NT2/D1 (cell line): ENCODE results near the gene NAA60.

ENCODE experiments used
- DNase-seq: peaks from one replicate; pipeline ENCODE4 v3.0.0-alpha.2; 2011; ENCODE audit warnings: low read depth, low spot score
- H3K27me3 ChIP-seq: 2 replicates; pipeline ENCODE4 v1.6.0; 2011; ENCODE audit warnings: mild to moderate bottlenecking; ENCODE audit not compliant: insufficient read length, insufficient read depth
- H3K36me3 ChIP-seq: 2 replicates; pipeline ENCODE4 v1.6.1; 2011; ENCODE audit warnings: mild to moderate bottlenecking, low read length, mixed read lengths; ENCODE audit not compliant: insufficient read depth, insufficient read length
- H3K4me1 ChIP-seq: 2 replicates; pipeline ENCODE4 v1.5.1; 2011; ENCODE audit not compliant: insufficient read depth, insufficient read length
- H3K4me3 ChIP-seq: 2 replicates; pipeline ENCODE4 v1.5.1; 2011; ENCODE audit warnings: low read depth; ENCODE audit not compliant: insufficient read length
- H3K9ac ChIP-seq: 2 replicates; pipeline ENCODE4 v1.6.0; 2011; ENCODE audit warnings: low read depth; ENCODE audit not compliant: insufficient read length
- H3K9me3 ChIP-seq: 2 replicates; pipeline ENCODE4 v1.5.1; 2011; ENCODE audit warnings: mild to moderate bottlenecking, low read length; ENCODE audit not compliant: insufficient read depth
- SUZ12 ChIP-seq: IDR thresholded peaks from 2 replicates; pipeline ENCODE4 v1.6.1; 2011; ENCODE audit not compliant: insufficient read length, insufficient read depth; ENCODE audit errors: extremely low read depth
- YY1 ChIP-seq: IDR thresholded peaks from 2 replicates; pipeline ENCODE4 v1.6.1; 2011; ENCODE audit not compliant: insufficient read length, insufficient read depth
- ZNF274 ChIP-seq: IDR thresholded peaks from 2 replicates; pipeline ENCODE4 v1.6.1; 2011; ENCODE audit warnings: mild to moderate bottlenecking, low read depth, low read length

The NAA60 gene

GRCh38 chr16:3479654-3480216, 36.3 kb downstream of the NAA60 start:
- H3K4me1 ChIP-seq = peaks cover 17% of the 10 kb centered on the region
- H3K27me3 ChIP-seq = no peaks in the 10 kb centered on the region
- peaks cover 74% of the 10 kb centered on the region for H3K36me3 ChIP-seq
- TF ChIP-seq ZNF274 = no peak
- no peak for TF ChIP-seq SUZ12
- no peak for TF ChIP-seq YY1
- H3K9ac ChIP-seq = no peak overlapping the region
- H3K9me3 ChIP-seq = no peaks in the 10 kb centered on the region
- H3K4me3 ChIP-seq = no peak overlapping the region
- no peak for DNase-seq

- no peak for DNase-seq
- no peaks in the 10 kb centered on the region for H3K27me3 ChIP-seq
- TF ChIP-seq SUZ12 = no peak
- no peak for TF ChIP-seq YY1
- TF ChIP-seq ZNF274 = no peak
- no peak overlapping the region for H3K9ac ChIP-seq
- H3K36me3 ChIP-seq = peaks cover 81% of the 10 kb centered on the region
- no peaks in the 10 kb centered on the region for H3K9me3 ChIP-seq
- no peak overlapping the region for H3K4me3 ChIP-seq
- peaks cover 20% of the 10 kb centered on the region for H3K4me1 ChIP-seq
These were observed 37.6 kb downstream of the NAA60 start for GRCh38 chr16:3480901-3481695.

GRCh38 chr16:3481696-3482658, 38.5 kb downstream of the NAA60 start:
- H3K9ac ChIP-seq = no peak overlapping the region
- no peaks in the 10 kb centered on the region for H3K27me3 ChIP-seq
- peaks cover 20% of the 10 kb centered on the region for H3K4me1 ChIP-seq
- no peak overlapping the region for H3K4me3 ChIP-seq
- peaks cover 87% of the 10 kb centered on the region for H3K36me3 ChIP-seq
- no peak for TF ChIP-seq SUZ12
- no peak for TF ChIP-seq ZNF274
- no peak for TF ChIP-seq YY1
- no peak for DNase-seq
- H3K9me3 ChIP-seq = no peaks in the 10 kb centered on the region

DNA sequence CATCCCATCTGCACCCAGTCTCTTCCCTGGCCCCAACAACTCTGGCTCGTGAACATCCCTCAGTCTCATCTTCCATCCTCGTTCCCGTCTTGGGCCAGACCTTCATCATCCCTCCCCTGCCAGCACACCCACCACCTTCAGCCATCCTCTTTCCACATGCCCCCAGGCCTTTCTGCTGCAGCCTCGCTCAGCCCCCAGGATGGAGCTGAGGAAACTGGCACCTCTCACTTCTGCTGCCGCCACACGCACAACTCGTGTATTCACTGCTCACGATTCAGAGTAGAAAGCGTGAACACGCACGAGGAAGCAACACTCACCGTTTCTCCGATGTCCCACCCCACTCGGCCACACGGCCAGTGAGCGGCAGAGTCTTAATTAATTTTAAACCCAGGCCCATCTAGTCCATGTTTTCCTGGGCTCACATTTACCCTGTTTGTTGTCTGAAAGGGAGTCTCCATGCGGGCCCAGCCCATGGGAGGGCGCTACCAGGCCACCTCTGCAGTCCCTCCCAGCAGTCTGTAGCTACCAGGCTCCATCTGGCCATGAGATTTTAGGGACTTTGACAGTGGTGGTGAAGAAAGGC, 39.3 kb downstream of the NAA60 start:
- Histone ChIP-seq H3K4me3 (no peak overlapping the region), H3K36me3 (peaks cover 91% of the 10 kb centered on the region), H3K9me3 (no peaks in the 10 kb centered on the region), H3K27me3 (no peaks in the 10 kb centered on the region), H3K9ac (no peak overlapping the region), H3K4me1 (peaks cover 22% of the 10 kb centered on the region)
- no peak for DNase-seq
- TF ChIP-seq YY1 = no peak
- no peak for TF ChIP-seq SUZ12
- TF ChIP-seq ZNF274 = no peak

DNA sequence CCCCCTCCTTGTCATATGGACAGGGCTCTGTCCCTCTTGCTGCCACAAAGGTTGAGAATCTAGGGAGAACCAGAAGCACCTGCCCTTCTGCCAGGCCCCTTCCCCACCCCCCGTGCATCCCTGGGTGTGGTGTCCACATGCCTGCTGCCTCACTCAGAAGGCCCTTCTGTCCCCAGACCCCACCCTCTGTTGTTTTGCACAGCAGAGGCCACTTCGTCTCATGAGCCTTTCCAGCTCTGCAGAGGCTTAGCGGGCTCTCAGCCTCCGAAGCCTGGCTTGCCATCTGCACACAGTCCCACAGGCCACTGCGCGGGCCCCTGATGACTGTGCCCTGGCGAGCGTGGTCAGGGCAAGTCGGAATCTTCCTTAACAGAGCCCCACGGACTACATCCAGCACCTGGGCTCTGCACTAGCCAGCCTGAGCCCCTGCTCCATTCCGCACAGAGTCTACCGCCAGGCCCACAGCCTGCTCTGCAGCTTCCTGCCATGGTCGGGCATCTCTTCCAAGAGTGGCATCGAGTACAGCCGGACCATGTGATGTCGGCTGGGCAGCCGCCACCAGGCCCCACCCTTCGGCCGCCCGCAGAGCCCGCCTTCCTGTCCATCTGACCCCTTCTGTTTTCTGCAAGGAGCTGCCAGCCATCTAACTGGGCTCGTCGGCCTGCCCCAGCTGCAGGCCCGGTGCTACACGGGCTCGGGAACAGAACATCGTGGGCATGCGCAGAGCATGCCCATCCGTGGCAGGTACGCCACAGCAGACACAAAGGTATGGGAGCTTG, 41.0 kb downstream of the NAA60 start:
- H3K27me3 ChIP-seq = no peaks in the 10 kb centered on the region
- H3K9ac ChIP-seq = no peak overlapping the region
- TF ChIP-seq ZNF274 (no peak), YY1 (no peak), SUZ12 (no peak)
- peaks cover 19% of the 10 kb centered on the region for H3K4me1 ChIP-seq
- peaks cover 82% of the 10 kb centered on the region for H3K36me3 ChIP-seq
- no peaks in the 10 kb centered on the region for H3K9me3 ChIP-seq
- no peak for DNase-seq
- H3K4me3 ChIP-seq = no peak overlapping the region

DNA sequence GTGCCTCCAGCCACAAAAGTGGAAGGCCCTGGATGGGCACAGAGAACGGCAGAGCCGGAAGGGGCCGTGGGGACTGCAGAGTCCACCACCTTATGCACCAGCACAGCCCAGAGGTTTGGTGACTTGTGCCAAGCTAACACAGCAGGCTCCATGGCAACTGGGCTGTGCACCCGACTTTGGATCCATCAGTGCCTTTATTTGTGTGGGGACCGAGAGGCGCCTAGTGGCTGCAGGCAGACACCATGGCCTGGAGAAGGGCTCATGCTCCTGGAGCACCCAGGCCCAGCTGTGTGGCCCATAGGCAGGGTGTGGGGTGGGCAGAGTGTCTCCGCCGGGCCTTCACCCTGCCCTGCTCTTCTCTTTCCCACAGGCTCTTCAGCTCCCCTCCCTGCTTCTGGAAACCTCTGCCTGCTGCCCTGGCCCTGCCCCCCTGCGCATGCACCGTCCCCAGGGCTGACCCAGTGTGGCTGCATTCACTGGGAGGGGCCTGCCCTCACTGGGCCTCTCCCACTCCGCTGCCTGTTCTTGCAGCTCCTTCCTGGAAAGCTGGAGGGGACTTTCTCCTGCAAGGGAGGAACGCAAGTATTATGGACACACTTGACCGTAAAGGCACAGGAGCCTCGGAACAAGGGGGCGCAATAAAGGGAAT, 41.7 kb downstream of the NAA60 start:
- Histone ChIP-seq H3K9me3 (no peaks in the 10 kb centered on the region), H3K36me3 (peaks cover 76% of the 10 kb centered on the region)

More for the DNA sequence above, 41.7 kb downstream of the NAA60 start:
- Histone ChIP-seq H3K4me1 (peaks cover 20% of the 10 kb centered on the region), H3K4me3 (no peak overlapping the region), H3K9ac (no peak overlapping the region), H3K27me3 (no peaks in the 10 kb centered on the region)
- no peak for DNase-seq
- TF ChIP-seq ZNF274 (no peak), SUZ12 (no peak), YY1 (no peak)
